Renal cortex interstitium (tissue), 11 donors: Measurements from ENCODE around the gene CEP72. TPM values are rescaled to one million over a fixed set of nuclear protein-coding genes. Genes with fewer than 3 reads are reported as not detected.

Source experiments
- DNase-seq, 11 donors: peaks; one replicate each; pipeline ENCODE4 v3.0.0-alpha.2; 2013; ENCODE audit warnings: low read depth in 9 of 11, low spot score in 4 of 11; ENCODE audit errors: extremely low read depth in 1 of 11
- polyA plus RNA-seq, 3 donors: library from polyadenylated mRNA; unstranded; fragments of 120-200 nt; gene quantifications; one replicate each; pipeline ENCODE4 v1.2.1, GENCODE V29; 2013; ENCODE audit not compliant: insufficient read length in 3 of 3

The CEP72 gene
- polyA plus RNA-seq, 3 donors, result 8.7 to 10.8 (median 10.3) TPM

- no peak for DNase-seq
Measured at GRCh38 chr5:608429-609370, 3.4 kb upstream of the CEP72 start.

GRCh38 chr5:609506-609905 lies 2.6 kb upstream of the CEP72 start:
- DNase-seq, result no peak

- no peak for DNase-seq
Measured at GRCh38 chr5:610011-610743, 2.0 kb upstream of the CEP72 start.

DNA sequence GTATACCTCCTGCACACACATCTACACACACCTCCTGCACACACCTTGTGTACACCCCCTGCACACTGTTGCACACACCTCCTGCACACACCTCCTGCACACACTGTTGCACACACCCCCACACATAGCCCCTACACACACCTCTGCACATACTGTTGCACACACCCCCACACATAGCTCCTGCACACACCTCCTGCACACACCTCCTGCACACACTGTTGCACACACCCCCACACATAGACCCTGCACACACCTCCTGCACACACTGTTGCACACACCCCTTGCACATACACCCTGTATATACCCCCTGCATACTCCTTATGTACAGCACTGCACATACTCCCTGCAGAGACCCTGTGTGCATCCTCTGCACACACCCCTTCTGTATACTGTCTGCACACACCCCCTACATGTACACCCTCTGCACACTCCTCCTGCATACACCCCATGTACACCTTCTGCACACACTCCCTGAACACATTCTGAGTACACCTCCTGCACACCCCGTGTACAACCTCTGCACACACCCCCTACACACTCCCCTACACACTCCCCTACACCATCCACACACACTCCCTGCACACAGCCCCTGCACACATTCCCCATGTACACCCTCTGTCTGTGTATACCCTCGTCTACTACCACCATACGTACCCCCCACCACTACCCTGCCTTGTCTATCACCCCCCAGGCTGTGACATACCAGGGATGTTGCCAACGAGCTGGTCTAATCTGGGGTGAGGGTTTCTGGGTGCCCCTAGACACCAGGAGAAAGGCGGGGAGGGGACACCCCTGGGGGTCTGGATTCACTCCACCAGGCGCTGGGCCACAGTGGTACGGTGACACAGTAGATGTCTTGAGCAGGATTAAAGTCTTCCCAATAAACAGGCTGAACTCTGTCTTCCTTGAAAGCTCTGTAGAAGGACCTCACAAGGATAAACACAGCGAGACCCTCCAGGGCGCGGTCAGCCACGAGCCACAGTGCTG lies 1.1 kb upstream of the CEP72 start:
- no peak for DNase-seq

GRCh38 chr5:612498-613424 lies 621 bp downstream of the CEP72 start:
- peak in 2 of 11 donors; percentile 6 to 9 for DNase-seq

- DNase-seq, result no peak
Measured at GRCh38 chr5:616484-617039, 4.4 kb downstream of the CEP72 start.

DNA sequence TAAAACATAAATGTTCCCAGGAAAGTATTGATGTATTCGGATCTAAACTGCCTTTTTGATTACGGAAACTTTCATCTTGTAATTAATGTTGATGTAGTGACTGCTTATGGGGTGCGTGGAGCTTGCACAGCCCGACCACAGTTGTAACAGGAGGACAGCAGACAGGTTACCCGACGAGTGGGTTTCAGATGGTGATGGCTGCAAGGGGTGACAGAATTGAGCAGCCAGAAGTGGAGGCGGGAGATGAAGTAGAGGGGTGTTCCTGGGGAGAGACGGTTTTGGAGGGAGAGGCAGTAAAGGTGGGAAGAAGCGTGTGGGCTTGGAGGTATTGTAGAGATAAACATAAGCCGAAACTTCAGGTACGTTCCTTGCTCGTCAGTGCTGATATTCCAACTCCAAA lies 5.8 kb downstream of the CEP72 start:
- no peak for DNase-seq

DNA sequence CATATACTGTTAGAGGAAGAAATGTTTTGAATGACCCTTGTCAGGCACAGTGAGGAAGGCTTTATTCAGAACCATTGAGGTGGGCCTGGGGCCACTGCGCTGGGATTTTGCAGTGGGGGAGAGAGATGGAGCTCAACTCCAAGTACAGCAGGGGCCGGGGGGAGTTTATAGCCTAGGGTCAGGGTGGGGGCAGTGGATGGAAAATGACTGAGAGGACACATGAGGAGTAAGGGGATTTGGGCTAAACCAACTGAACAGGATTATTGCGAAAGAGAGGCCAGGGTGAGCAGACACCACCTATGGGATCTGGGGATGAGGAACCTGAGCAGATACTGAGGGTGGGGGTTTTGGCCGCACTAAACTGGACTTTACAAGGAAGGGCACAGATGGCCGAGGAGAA lies 6.3 kb downstream of the CEP72 start:
- no peak for DNase-seq

DNA sequence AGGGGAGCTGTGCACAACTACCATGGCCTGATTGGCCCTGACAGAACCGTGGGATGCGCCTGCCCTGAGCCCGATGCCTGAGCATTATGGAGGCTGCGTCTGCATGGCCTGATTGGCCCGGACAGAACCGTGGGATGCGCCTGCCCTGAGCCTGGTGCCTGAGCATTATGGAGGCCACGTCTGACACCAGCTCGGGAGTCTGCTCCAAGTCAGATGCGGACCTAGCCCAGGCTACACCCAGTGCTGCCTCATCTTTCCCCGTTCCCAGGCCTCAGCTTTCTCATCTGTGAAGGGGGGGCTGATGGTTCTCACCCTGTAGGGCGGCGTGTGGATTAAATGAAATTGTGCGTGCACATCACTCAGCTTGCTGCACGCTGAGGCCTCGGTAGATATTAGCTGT lies 7.3 kb downstream of the CEP72 start:
- DNase-seq, result no peak

DNA sequence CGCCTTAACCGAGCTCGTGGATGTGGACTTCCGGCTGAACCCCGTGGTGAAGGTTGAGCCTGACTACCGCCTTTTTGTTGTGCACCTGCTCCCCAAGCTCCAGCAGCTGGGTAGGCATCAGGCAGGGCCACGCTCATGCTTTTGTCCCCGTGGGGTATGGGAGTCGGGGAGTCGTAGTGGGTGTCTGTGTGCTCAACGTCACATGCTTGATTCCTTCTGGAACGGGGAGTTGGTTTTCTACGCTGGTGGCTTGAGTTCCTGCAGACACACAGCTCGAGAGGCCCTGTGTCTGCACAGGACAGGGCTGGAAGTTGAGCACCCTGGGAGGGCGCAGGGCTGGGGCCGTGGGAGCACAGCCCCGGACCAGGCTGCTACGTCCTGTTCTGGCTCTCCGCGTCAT lies 8.0 kb downstream of the CEP72 start:
- DNase-seq, result no peak

DNA sequence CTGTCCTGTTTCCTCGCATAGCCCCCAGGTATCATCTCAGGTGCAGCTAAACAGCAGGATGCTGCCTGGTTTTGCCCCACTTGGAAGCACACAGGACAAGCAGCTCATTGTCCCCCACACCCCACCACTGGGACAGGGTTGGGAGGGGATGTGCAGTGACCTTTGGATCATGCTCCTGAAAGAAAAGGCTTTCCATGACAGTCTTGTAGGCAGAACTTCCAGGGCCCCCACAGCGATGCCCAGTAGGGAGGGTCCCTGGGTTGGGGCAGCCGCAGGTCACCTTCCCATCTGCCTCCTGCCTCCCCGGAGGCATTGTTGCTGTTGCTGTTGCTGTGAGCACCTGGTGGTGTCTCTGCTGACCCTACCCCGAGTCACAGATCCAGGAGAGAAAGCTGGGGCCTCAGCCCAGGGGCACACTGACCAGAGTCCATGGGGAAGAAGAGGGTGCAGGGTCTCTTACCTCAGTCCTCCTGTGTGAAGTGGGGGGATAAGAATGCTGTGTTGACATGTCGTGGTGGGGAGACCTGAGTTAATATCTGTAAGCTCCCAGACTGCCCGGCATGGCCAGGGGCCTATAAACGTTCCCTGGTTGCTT lies 8.5 kb downstream of the CEP72 start:
- no peak for DNase-seq

DNA sequence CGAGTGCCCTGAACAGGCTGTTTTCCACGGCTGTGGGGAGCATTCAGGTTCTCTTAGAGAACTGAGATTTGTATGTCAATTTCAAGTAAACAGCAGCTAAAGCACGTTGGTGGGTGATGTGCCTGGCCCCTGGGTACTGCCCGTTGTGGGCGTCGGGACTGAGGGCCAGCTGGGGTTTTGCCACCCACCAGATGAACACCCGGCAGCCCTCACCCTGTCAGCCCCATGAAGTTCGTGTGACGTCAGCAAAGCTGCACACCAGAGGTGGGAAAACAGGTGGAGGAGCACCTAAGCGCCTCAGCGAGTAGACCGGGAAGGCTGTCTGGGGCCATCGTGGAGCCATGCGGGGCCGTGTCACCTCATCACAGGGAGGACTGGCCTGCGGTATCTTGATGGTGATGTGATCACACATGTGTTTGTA lies 9.2 kb downstream of the CEP72 start:
- DNase-seq, result no peak

DNA sequence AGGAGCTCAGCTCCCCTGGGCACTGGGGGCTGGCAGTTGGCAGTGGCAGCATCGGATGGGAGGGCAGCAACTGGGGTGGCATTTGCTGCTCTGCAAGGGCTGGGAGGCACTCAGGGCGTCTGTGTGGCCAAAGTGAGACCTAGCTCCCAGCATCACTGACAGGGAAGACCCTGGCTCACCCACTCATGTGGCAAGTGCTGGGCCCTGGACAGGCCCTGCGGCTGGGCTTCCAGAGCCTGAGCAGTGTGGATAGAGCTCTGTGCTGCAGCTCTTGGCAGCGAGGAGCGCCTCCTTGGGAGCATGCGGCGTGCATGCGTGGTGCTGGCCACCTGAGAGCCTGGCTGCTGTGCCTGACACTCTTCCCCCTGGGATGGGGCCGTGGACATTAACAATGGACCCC lies 10.2 kb downstream of the CEP72 start:
- no peak for DNase-seq

DNA sequence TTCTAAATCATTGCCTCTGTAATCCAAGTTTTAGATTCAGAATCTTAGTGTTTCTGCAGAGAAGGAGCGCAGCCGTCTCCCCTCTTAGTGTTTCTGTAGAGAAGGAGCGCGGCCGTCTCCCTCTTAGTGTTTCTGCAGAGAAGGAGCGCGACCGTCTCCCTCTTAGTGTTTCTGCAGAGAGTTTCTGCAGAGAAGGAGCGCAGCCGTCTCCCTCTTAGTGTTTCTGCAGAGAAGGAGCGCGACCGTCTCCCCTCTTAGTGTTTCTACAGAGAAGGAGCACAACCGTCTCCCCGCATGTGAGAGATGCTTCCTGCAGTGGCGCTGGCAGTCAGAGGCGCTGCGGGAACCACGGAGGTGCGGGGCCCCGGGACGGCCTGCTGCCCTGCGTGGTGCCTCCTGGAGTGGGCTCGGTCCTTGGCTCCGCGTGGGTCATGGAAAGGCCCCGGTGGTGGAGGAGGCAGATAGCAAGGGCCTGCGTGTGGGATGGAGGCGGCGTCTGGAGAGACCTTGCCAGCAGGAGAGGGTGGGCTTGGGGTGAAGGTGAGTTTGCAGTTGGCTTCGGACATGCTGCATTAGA lies 10.9 kb downstream of the CEP72 start:
- DNase-seq, result no peak

GRCh38 chr5:623531-623930 lies 11.4 kb downstream of the CEP72 start:
- DNase-seq, result no peak

DNA sequence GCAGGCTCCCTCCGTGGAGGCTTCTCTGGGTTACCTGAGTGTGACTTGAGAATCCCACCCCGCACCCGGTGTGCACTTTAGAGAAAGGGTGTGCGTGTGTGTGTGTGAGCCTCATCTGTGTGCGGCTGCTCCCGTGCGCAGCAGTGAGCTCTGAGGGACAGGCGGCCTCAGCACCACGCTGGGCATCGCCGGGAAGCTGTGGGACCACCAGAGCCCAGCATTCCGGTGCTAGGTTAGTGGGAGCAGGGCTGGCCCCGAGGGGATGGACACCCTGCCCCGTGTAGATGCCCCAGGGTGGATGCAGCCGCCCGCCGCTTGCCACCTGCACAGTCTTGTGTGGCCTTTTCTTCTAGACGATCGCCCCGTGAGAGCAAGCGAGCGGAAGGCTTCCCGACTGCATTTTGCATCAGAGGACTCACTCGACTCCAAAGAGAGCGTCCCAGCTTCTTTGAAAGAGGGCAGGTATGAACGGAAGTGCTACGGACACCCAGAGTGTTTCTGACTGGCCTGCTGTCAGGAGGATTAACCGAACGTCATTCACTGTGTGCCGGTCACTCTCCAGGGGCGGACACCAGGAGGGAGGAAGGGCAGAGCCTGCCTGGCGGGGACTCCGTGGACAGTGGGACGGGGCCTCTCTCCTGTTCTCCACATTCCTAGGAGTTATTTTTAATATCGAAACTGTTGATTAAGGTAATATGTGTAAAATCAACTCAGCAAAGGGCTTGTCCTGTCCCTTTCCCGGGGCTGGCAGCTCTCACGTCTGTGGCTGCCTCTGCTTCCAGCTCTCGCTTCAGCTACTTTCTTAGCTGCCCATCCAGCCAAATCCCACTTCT lies 12.2 kb downstream of the CEP72 start:
- no peak for DNase-seq

DNA sequence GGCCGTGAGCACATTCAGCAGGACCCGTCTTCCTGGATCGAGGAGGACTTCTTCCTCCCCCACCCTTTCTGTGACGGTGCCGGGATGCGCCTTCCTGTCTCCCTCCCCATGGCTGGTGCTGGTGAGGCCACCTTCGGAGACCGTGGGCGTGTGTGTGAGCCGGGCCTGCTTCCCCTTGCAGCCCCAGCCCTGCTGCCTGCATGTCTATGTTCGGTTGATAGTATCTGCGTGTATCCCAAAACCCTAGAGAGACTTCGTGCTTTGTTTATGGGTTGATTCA lies 12.8 kb downstream of the CEP72 start:
- DNase-seq, result no peak
